HepG2 (cell line): ENCODE data around the gene COL18A1. TPM values are rescaled to one million over a fixed set of nuclear protein-coding genes. Genes with fewer than 3 reads are reported as not detected.

Source experiments
- BRCA1 ChIP-seq: sonication (generic); formaldehyde crosslinking; IDR thresholded peaks from 2 replicates; pipeline ENCODE4 v1.4.0; 2020; ENCODE audit warnings: missing genetic modification reagents
- CHD2 ChIP-seq: IDR thresholded peaks from 2 replicates; pipeline ENCODE4 v1.6.1; 2011; ENCODE audit warnings: low read depth, low read length, improper control_type of control experiment
- DBP ChIP-seq: sonication (generic); formaldehyde crosslinking; IDR thresholded peaks from 2 replicates; pipeline ENCODE4 v1.4.0; 2020; ENCODE audit warnings: missing genetic modification reagents; ENCODE audit errors: not compliant biosample characterization
- GTF3A ChIP-seq: sonication (generic); formaldehyde crosslinking; conservative IDR thresholded peaks from 2 replicates; pipeline ENCODE4 v1.4.0; 2020; ENCODE audit warnings: mild to moderate bottlenecking, missing genetic modification reagents
- PAF1 ChIP-seq: IDR thresholded peaks from 2 replicates; pipeline ENCODE4 v1.6.1; 2016; ENCODE audit warnings: missing genetic modification reagents, missing compliant biosample characterization
- PHF8 ChIP-seq: sonication (generic); formaldehyde crosslinking; IDR thresholded peaks from 2 replicates; pipeline ENCODE4 v1.5.0; 2020; ENCODE audit warnings: missing genetic modification reagents
- PRMT3 ChIP-seq: sonication (generic); formaldehyde crosslinking; IDR thresholded peaks from 2 replicates; pipeline ENCODE4 v1.8.1; 2022; ENCODE audit warnings: low read depth, mild to moderate bottlenecking, moderate library complexity, missing genetic modification reagents, borderline replicate concordance
- RFX1 ChIP-seq: fragments of 450-650 bp; IDR thresholded peaks from 2 replicates; pipeline ENCODE4 v1.6.1; 2017
- RXRB ChIP-seq: IDR thresholded peaks from 2 replicates; pipeline ENCODE4 v1.6.1; 2016; ENCODE audit warnings: borderline replicate concordance, missing genetic modification reagents, missing compliant biosample characterization
- SALL1 ChIP-seq: sonication (generic); formaldehyde crosslinking; IDR thresholded peaks from 2 replicates; pipeline ENCODE4 v1.8.0; 2022; ENCODE audit warnings: mild to moderate bottlenecking, missing genetic modification reagents
- TRAFD1 ChIP-seq: sonication (generic); formaldehyde crosslinking; IDR thresholded peaks from 2 replicates; pipeline ENCODE4 v1.5.1; 2020; ENCODE audit warnings: missing genetic modification reagents, mild to moderate bottlenecking, borderline replicate concordance
- WIZ ChIP-seq: sonication (generic); formaldehyde crosslinking; IDR thresholded peaks from 2 replicates; pipeline ENCODE4 v1.5.1; 2020; ENCODE audit warnings: mild to moderate bottlenecking, missing genetic modification reagents
- ZFP1 ChIP-seq: IDR thresholded peaks from 2 replicates; pipeline ENCODE4 v1.6.1; 2016
- ZFP36 ChIP-seq: fragments of 150-350 bp; IDR thresholded peaks from 2 replicates; pipeline ENCODE4 v1.6.1; 2018; ENCODE audit warnings: borderline replicate concordance, low read length, low read depth; ENCODE audit not compliant: partially characterized antibody
- ZHX1 ChIP-seq: sonication (generic); formaldehyde crosslinking; IDR thresholded peaks from 2 replicates; pipeline ENCODE4 v1.8.1; 2022; ENCODE audit warnings: low read depth, mild to moderate bottlenecking, missing genetic modification reagents
- ZMAT5 ChIP-seq: sonication (generic); formaldehyde crosslinking; IDR thresholded peaks from 2 replicates; pipeline ENCODE4 v1.5.0; 2020; ENCODE audit warnings: mild to moderate bottlenecking, low read depth, missing genetic modification reagents, borderline replicate concordance
- ZNF138 ChIP-seq: sonication (generic); formaldehyde crosslinking; IDR thresholded peaks from 2 replicates; pipeline ENCODE4 v1.5.0; 2020; ENCODE audit warnings: mild to moderate bottlenecking, low read depth, missing genetic modification reagents
- ZNF263 ChIP-seq: sonication (generic); formaldehyde crosslinking; IDR thresholded peaks from 2 replicates; pipeline ENCODE4 v1.4.0; 2020; ENCODE audit warnings: missing genetic modification reagents
- ZNF335 ChIP-seq: sonication (generic); formaldehyde crosslinking; IDR thresholded peaks from 2 replicates; pipeline ENCODE4 v1.4.0; 2020; ENCODE audit warnings: missing genetic modification reagents
- ZNF354B ChIP-seq: sonication (generic); formaldehyde crosslinking; IDR thresholded peaks from 2 replicates; pipeline ENCODE4 v1.8.0; 2022; ENCODE audit warnings: mild to moderate bottlenecking, missing genetic modification reagents
- ZNF580 ChIP-seq: IDR thresholded peaks from 2 replicates; pipeline ENCODE4 v1.6.1; 2016; ENCODE audit warnings: low read depth, borderline replicate concordance
- ZNF616 ChIP-seq: sonication (generic); formaldehyde crosslinking; IDR thresholded peaks from 2 replicates; pipeline ENCODE4 v1.5.0; 2020; ENCODE audit warnings: low read depth, mild to moderate bottlenecking, missing genetic modification reagents
- ZNF703 ChIP-seq: sonication (generic); formaldehyde crosslinking; IDR thresholded peaks from 2 replicates; pipeline ENCODE4 v1.5.1; 2020; ENCODE audit warnings: missing genetic modification reagents, mild to moderate bottlenecking, moderate library complexity, borderline replicate concordance
- polyA plus RNA-seq, 8 experiments: library from polyadenylated mRNA; depleted of rRNA in 3 of 8; stranded (reverse) in 7 of 8; unstranded in 1 of 8; fragments of >200 nt; fragmentation: Illumina TruSeq in 4 of 8; extraction: Trizol in 4 of 8; gene quantifications; 2 replicates each; pipeline versions ENCODE4 v1.2.1 to v1.2.3, GENCODE V29; 2011 to 2016; ENCODE audit warnings: low read depth in 4 of 8, missing spikeins in 1 of 8, mixed read lengths in 1 of 8; ENCODE audit not compliant: insufficient read depth in 1 of 8
- total RNA-seq, 5 experiments: library from RNA; depleted of rRNA; stranded (reverse); fragments of >200 nt; fragmentation: Illumina TruSeq; extraction: Trizol; gene quantifications; 2 replicates each; pipeline ENCODE4 v1.2.3, GENCODE V29; 2016; ENCODE audit warnings: low read depth in 1 of 5

The COL18A1 gene
- total and polyA plus RNA-seq, 2 of the 13 experiments (the other 11 are each of a cell fraction or from before 2014, with no cell fraction given) = 79.0 to 102 TPM

GRCh38 chr21:45410151-45410864 is 5.3 kb downstream of the COL18A1 start (continued):
- TF ChIP-seq ZHX1 (CRISPR knock-in tag) (0 out of 2 replicates have a peak, but pooled peaks have one; percentile 25), DBP (no peak), WIZ (CRISPR knock-in tag) (no peak), SALL1 (CRISPR knock-in tag) (peak; percentile 88), RFX1 (no peak), ZFP1 (CRISPR knock-in tag) (no peak), GTF3A (CRISPR knock-in tag) (no peak), ZFP36 (no peak), ZNF703 (CRISPR knock-in tag) (no peak), ZNF580 (CRISPR knock-in tag) (no peak), RXRB (CRISPR knock-in tag) (peak; percentile 66), ZNF138 (CRISPR knock-in tag) (no peak), PRMT3 (CRISPR knock-in tag) (no peak), CHD2 (no peak), PAF1 (CRISPR knock-in tag) (no peak), ZNF263 (peak; percentile 75; the same call in 1 of the 2 replicates), ZNF335 (no peak), PHF8 (CRISPR knock-in tag) (peak; percentile 40), TRAFD1 (no peak; the same call in 1 of the 2 replicates), BRCA1 (no peak), ZNF616 (no peak), ZMAT5 (CRISPR knock-in tag) (no peak), ZNF354B (CRISPR knock-in tag) (no peak)
